WTC11 (cell line): Measurements from ENCODE around the gene ACTA2. TPM values are rescaled to one million over a fixed set of nuclear protein-coding genes. Genes with fewer than 3 reads are reported as not detected.

Experiments used
- ATAC-seq: fragments of 200-7000 bp; cut with Tn5 transposase; 2 replicates; pipeline ENCODE4 v1.10.0; 2021; ENCODE audit warnings: mild to moderate bottlenecking, moderate library complexity
- CTCF ChIA-PET: fragments of 300-600 bp; sonication (Branson Sonifier 250); formaldehyde crosslinking; loops from one replicate; lab custom pipeline; 2021; ENCODE audit warnings: antibody characterized with exemption; lab: Charles Lee
- POLR2A ChIA-PET: fragments of 350-600 bp; sonication (Branson Sonifier 250); formaldehyde crosslinking; loops from one replicate; lab custom pipeline; 2021; ENCODE audit warnings: antibody characterized with exemption; lab: Charles Lee
- DNase-seq: peaks from one replicate; pipeline ENCODE4 v3.0.0; 2021; ENCODE audit warnings: low spot score
- H3K27ac Mint-ChIP-seq: 2 replicates; pipeline ENCODE4 v1.8.0; 2021; ENCODE audit warnings: mixed read lengths
- H3K27me3 Mint-ChIP-seq: 2 replicates; pipeline ENCODE4 v1.8.0; 2021; ENCODE audit warnings: low read depth, mild to moderate bottlenecking, moderate library complexity, mixed read lengths
- H3K36me3 Mint-ChIP-seq: 2 replicates; pipeline ENCODE4 v1.8.0; 2021; ENCODE audit warnings: mixed read lengths
- H3K4me1 Mint-ChIP-seq: 2 replicates; pipeline ENCODE4 v1.8.0; 2022; ENCODE audit warnings: mixed read lengths
- H3K4me3 Mint-ChIP-seq: 2 replicates; pipeline ENCODE4 v1.8.0; 2021; ENCODE audit warnings: mild to moderate bottlenecking, moderate library complexity, mixed read lengths
- H3K9me3 Mint-ChIP-seq: 2 replicates; pipeline ENCODE4 v1.8.0; 2021; ENCODE audit warnings: mixed read lengths
- ELF4 ChIP-seq: sonication (generic); formaldehyde crosslinking; IDR thresholded peaks from 2 replicates; pipeline ENCODE4 v1.8.1; 2022; ENCODE audit warnings: low read depth, mild to moderate bottlenecking, moderate library complexity, missing genetic modification reagents
- EMX1 ChIP-seq: fragments of 250-450 bp; sonication (Bioruptor Pico); IDR thresholded peaks from 2 replicates; pipeline ENCODE4 v1.8.0; 2021; ENCODE audit warnings: mild to moderate bottlenecking
- GABPB1 ChIP-seq: sonication (generic); formaldehyde crosslinking; IDR thresholded peaks from 2 replicates; pipeline ENCODE4 v1.8.1; 2023; ENCODE audit warnings: mild to moderate bottlenecking, missing genetic modification reagents
- HMGA2 ChIP-seq: fragments of 250-450 bp; sonication (Bioruptor Pico); IDR thresholded peaks from 2 replicates; pipeline ENCODE4 v1.4.0; 2021; ENCODE audit warnings: mild to moderate bottlenecking, moderate library complexity
- JUN ChIP-seq: sonication (generic); formaldehyde crosslinking; IDR thresholded peaks from 2 replicates; pipeline ENCODE4 v1.8.0; 2023; ENCODE audit warnings: mild to moderate bottlenecking, missing genetic modification reagents
- NR1H2 ChIP-seq: sonication (generic); formaldehyde crosslinking; IDR thresholded peaks from 2 replicates; pipeline ENCODE4 v1.9.0; 2021; ENCODE audit warnings: mild to moderate bottlenecking, moderate library complexity, missing genetic modification reagents
- RORB ChIP-seq: fragments of 250-450 bp; sonication (Bioruptor Pico); IDR thresholded peaks from 2 replicates; pipeline ENCODE4 v1.9.0; 2021; ENCODE audit warnings: mild to moderate bottlenecking
- SMAD4 ChIP-seq: sonication (generic); formaldehyde crosslinking; IDR thresholded peaks from 2 replicates; pipeline ENCODE4 v1.8.0; 2022; ENCODE audit warnings: mild to moderate bottlenecking, missing genetic modification reagents
- SOX15 ChIP-seq: fragments of 250-450 bp; sonication (Bioruptor Pico); IDR thresholded peaks from 2 replicates; pipeline ENCODE4 v1.9.0; 2021; ENCODE audit warnings: mild to moderate bottlenecking
- ZBTB21 ChIP-seq: sonication (generic); formaldehyde crosslinking; IDR thresholded peaks from 2 replicates; pipeline ENCODE4 v1.8.1; 2023; ENCODE audit warnings: mild to moderate bottlenecking, missing genetic modification reagents, borderline replicate concordance
- ZNF121 ChIP-seq: sonication (generic); formaldehyde crosslinking; IDR thresholded peaks from 2 replicates; pipeline ENCODE4 v1.8.0; 2023; ENCODE audit warnings: missing genetic modification reagents
- total RNA-seq: library from RNA; stranded (reverse); gene quantifications from 3 replicates; pipeline ENCODE4 v1.2.3, GENCODE V29; 2021
- TF ChIP-seq, protein P1 (sequence below): sonication (generic); formaldehyde crosslinking; IDR thresholded peaks from 2 replicates; pipeline ENCODE4 v1.8.0; 2023; ENCODE audit warnings: missing genetic modification reagents, mild to moderate bottlenecking, borderline replicate concordance
- TF ChIP-seq, protein P2 (sequence below): fragments of 250-450 bp; sonication (Bioruptor Pico); IDR thresholded peaks from 2 replicates; pipeline ENCODE4 v1.9.0; 2021; ENCODE audit warnings: mild to moderate bottlenecking
- TF ChIP-seq, protein P3 (sequence below): sonication (generic); formaldehyde crosslinking; IDR thresholded peaks from 2 replicates; pipeline ENCODE4 v1.8.1; 2022; ENCODE audit warnings: mild to moderate bottlenecking, moderate library complexity, missing genetic modification reagents
- TF ChIP-seq, protein P4 (sequence below): sonication (generic); formaldehyde crosslinking; IDR thresholded peaks from 2 replicates; pipeline ENCODE4 v1.8.1; 2023; ENCODE audit warnings: mild to moderate bottlenecking, missing genetic modification reagents
- TF ChIP-seq, protein P5 (sequence below): sonication (generic); formaldehyde crosslinking; IDR thresholded peaks from 2 replicates; pipeline ENCODE4 v1.8.1; 2022; ENCODE audit warnings: low read depth, mild to moderate bottlenecking, moderate library complexity, missing genetic modification reagents, borderline replicate concordance
- TF ChIP-seq, protein P6 (sequence below): sonication (generic); formaldehyde crosslinking; IDR thresholded peaks from 2 replicates; pipeline ENCODE4 v1.8.1; 2023; ENCODE audit warnings: mild to moderate bottlenecking, missing genetic modification reagents
- TF ChIP-seq, protein P7 (sequence below): fragments of 250-450 bp; sonication (Bioruptor Pico); conservative IDR thresholded peaks from 2 replicates; pipeline ENCODE4 v1.9.0; 2021; ENCODE audit warnings: mild to moderate bottlenecking
- TF ChIP-seq, protein P8 (sequence below): sonication (generic); formaldehyde crosslinking; IDR thresholded peaks from 2 replicates; pipeline ENCODE4 v1.8.1; 2023; ENCODE audit warnings: mild to moderate bottlenecking, missing genetic modification reagents, moderate library complexity
- TF ChIP-seq, protein P9 (sequence below): sonication (generic); formaldehyde crosslinking; IDR thresholded peaks from 2 replicates; pipeline ENCODE4 v1.8.1; 2023; ENCODE audit warnings: mild to moderate bottlenecking, missing genetic modification reagents, moderate library complexity
- TF ChIP-seq, protein P10 (sequence below): sonication (generic); formaldehyde crosslinking; IDR thresholded peaks from 2 replicates; pipeline ENCODE4 v1.8.0; 2023; ENCODE audit warnings: missing genetic modification reagents

Gene ACTA2
- total RNA-seq, 1 experiment from 2014 or later, result 4.4 TPM

DNA sequence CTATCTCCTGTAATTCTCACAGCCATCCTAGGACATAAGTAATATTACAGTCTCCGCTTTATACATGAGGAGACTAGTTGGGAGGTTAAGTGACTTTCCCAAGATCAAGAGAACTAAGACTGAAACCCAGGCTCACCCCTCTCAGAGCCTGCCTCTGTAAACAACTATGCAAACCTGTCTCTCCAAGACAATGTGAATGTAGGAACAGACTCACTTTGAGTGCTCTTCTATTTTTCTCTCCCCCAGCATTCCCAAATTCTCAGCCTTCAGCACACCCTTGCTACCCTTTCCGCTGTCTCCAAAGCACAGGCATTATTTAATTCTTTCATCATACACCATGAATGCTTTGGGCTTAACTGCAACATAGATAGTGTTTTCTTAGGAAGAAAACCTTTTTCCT lies 13.6 kb downstream of the ACTA2 start (continued):
- TF ChIP-seq, protein P1, sequence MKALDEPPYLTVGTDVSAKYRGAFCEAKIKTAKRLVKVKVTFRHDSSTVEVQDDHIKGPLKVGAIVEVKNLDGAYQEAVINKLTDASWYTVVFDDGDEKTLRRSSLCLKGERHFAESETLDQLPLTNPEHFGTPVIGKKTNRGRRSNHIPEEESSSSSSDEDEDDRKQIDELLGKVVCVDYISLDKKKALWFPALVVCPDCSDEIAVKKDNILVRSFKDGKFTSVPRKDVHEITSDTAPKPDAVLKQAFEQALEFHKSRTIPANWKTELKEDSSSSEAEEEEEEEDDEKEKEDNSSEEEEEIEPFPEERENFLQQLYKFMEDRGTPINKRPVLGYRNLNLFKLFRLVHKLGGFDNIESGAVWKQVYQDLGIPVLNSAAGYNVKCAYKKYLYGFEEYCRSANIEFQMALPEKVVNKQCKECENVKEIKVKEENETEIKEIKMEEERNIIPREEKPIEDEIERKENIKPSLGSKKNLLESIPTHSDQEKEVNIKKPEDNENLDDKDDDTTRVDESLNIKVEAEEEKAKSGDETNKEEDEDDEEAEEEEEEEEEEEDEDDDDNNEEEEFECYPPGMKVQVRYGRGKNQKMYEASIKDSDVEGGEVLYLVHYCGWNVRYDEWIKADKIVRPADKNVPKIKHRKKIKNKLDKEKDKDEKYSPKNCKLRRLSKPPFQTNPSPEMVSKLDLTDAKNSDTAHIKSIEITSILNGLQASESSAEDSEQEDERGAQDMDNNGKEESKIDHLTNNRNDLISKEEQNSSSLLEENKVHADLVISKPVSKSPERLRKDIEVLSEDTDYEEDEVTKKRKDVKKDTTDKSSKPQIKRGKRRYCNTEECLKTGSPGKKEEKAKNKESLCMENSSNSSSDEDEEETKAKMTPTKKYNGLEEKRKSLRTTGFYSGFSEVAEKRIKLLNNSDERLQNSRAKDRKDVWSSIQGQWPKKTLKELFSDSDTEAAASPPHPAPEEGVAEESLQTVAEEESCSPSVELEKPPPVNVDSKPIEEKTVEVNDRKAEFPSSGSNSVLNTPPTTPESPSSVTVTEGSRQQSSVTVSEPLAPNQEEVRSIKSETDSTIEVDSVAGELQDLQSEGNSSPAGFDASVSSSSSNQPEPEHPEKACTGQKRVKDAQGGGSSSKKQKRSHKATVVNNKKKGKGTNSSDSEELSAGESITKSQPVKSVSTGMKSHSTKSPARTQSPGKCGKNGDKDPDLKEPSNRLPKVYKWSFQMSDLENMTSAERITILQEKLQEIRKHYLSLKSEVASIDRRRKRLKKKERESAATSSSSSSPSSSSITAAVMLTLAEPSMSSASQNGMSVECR (CRISPR knock-in tag), result no peak
- TF ChIP-seq ELF4 (CRISPR knock-in tag) (no peak), SOX15 (CRISPR knock-in tag) (no peak), ZNF121 (CRISPR knock-in tag) (no peak)
- TF ChIP-seq, protein P2, sequence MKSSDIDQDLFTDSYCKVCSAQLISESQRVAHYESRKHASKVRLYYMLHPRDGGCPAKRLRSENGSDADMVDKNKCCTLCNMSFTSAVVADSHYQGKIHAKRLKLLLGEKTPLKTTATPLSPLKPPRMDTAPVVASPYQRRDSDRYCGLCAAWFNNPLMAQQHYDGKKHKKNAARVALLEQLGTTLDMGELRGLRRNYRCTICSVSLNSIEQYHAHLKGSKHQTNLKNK (CRISPR knock-in tag), result no peak

DNA sequence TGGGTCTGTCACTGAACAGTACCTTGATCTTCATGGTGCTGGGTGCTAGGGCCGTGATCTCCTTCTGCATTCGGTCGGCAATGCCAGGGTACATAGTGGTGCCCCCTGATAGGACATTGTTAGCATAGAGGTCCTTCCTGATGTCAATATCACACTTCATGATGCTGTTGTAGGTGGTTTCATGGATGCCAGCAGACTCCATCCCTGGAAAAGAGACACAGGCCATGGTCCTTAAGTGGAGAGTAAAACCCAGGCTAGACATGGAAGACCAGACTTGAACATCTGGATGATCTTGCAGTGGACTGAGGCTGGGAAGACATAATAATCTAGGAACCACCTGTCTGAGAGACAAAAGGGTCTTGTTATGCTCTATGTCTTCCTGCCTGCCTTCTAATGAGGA lies 14.5 kb downstream of the ACTA2 start:
- Mint-ChIP-seq H3K27me3 (no peaks in the 10 kb centered on the region), H3K9me3 (no peaks in the 10 kb centered on the region)
- TF ChIP-seq NR1H2 (CRISPR knock-in tag) (no peak), JUN (CRISPR knock-in tag) (no peak), SOX15 (CRISPR knock-in tag) (no peak), GABPB1 (CRISPR knock-in tag) (no peak), RORB (CRISPR knock-in tag) (no peak), HMGA2 (CRISPR knock-in tag) (no peak), ZBTB21 (CRISPR knock-in tag) (no peak), SMAD4 (CRISPR knock-in tag) (no peak), EMX1 (CRISPR knock-in tag) (no peak)
- TF ChIP-seq, protein P3, sequence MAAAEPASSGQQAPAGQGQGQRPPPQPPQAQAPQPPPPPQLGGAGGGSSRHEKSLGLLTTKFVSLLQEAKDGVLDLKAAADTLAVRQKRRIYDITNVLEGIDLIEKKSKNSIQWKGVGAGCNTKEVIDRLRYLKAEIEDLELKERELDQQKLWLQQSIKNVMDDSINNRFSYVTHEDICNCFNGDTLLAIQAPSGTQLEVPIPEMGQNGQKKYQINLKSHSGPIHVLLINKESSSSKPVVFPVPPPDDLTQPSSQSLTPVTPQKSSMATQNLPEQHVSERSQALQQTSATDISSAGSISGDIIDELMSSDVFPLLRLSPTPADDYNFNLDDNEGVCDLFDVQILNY (CRISPR knock-in tag), result no peak
- TF ChIP-seq, protein P4, sequence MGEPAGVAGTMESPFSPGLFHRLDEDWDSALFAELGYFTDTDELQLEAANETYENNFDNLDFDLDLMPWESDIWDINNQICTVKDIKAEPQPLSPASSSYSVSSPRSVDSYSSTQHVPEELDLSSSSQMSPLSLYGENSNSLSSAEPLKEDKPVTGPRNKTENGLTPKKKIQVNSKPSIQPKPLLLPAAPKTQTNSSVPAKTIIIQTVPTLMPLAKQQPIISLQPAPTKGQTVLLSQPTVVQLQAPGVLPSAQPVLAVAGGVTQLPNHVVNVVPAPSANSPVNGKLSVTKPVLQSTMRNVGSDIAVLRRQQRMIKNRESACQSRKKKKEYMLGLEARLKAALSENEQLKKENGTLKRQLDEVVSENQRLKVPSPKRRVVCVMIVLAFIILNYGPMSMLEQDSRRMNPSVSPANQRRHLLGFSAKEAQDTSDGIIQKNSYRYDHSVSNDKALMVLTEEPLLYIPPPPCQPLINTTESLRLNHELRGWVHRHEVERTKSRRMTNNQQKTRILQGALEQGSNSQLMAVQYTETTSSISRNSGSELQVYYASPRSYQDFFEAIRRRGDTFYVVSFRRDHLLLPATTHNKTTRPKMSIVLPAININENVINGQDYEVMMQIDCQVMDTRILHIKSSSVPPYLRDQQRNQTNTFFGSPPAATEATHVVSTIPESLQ (CRISPR knock-in tag), result no peak
- TF ChIP-seq, protein P5, sequence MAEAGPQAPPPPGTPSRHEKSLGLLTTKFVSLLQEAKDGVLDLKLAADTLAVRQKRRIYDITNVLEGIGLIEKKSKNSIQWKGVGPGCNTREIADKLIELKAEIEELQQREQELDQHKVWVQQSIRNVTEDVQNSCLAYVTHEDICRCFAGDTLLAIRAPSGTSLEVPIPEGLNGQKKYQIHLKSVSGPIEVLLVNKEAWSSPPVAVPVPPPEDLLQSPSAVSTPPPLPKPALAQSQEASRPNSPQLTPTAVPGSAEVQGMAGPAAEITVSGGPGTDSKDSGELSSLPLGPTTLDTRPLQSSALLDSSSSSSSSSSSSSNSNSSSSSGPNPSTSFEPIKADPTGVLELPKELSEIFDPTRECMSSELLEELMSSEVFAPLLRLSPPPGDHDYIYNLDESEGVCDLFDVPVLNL (CRISPR knock-in tag), result no peak
- TF ChIP-seq, protein P6, sequence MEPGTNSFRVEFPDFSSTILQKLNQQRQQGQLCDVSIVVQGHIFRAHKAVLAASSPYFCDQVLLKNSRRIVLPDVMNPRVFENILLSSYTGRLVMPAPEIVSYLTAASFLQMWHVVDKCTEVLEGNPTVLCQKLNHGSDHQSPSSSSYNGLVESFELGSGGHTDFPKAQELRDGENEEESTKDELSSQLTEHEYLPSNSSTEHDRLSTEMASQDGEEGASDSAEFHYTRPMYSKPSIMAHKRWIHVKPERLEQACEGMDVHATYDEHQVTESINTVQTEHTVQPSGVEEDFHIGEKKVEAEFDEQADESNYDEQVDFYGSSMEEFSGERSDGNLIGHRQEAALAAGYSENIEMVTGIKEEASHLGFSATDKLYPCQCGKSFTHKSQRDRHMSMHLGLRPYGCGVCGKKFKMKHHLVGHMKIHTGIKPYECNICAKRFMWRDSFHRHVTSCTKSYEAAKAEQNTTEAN (CRISPR knock-in tag), result no peak
- TF ChIP-seq, protein P7, sequence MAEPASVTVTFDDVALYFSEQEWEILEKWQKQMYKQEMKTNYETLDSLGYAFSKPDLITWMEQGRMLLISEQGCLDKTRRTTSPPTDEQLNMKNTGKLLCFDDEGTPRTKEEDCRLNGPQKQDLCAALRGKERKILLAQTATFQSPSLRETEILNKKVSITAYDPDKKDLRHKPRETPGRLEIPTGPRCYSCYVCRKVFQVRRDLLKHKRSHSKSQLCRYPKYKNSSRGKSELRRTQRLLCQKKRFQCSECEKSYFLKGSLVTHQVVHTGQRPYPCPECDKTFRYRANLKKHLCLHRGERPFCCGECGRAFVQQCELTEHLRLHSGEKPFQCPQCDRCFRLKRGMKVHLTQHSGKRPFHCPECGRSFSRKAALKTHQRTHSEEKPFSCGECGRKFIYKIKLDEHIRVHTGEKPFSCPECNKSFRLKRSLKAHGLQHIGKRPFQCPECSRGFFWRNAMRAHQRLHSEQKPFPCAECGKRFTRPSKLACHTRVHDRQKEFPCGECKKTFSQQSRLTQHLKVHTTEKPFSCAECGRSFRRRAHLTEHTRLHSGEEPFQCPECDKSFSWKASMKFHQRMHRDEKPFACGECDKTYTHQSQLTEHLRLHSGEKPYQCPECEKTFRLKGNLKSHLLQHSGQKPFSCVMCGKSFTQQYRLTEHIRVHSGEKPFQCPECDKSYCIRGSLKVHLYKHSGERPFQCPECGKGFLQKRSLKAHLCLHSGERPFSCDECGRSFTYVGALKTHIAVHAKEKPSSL (CRISPR knock-in tag), result no peak
- TF ChIP-seq, protein P8, sequence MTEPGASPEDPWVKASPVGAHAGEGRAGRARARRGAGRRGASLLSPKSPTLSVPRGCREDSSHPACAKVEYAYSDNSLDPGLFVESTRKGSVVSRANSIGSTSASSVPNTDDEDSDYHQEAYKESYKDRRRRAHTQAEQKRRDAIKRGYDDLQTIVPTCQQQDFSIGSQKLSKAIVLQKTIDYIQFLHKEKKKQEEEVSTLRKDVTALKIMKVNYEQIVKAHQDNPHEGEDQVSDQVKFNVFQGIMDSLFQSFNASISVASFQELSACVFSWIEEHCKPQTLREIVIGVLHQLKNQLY (CRISPR knock-in tag), result no peak
- TF ChIP-seq, protein P9, sequence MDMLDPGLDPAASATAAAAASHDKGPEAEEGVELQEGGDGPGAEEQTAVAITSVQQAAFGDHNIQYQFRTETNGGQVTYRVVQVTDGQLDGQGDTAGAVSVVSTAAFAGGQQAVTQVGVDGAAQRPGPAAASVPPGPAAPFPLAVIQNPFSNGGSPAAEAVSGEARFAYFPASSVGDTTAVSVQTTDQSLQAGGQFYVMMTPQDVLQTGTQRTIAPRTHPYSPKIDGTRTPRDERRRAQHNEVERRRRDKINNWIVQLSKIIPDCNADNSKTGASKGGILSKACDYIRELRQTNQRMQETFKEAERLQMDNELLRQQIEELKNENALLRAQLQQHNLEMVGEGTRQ, result no peak
- TF ChIP-seq, protein P10, sequence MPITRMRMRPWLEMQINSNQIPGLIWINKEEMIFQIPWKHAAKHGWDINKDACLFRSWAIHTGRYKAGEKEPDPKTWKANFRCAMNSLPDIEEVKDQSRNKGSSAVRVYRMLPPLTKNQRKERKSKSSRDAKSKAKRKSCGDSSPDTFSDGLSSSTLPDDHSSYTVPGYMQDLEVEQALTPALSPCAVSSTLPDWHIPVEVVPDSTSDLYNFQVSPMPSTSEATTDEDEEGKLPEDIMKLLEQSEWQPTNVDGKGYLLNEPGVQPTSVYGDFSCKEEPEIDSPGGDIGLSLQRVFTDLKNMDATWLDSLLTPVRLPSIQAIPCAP (CRISPR knock-in tag), result no peak
- TF ChIP-seq, all 79 proteins: peak for 0
- DNase-seq (no peak), ATAC-seq (no peak)
- Mint-ChIP-seq H3K27ac (no peak overlapping the region), H3K4me3 (no peak overlapping the region), H3K36me3 (no peaks in the 10 kb centered on the region), H3K4me1 (peaks cover 9% of the 10 kb centered on the region)
- CTCF ChIA-PET, result interaction anchor here (2.3 kb wide), 1 partner anchor 49 kb away, joined by 8 read pairs; no protein-coding TSS in a partner anchor
- POLR2A ChIA-PET, result no interaction called here
